Body of pancreas (tissue), 4 donors: ENCODE measurements around the gene VAV2.

Experiments used
- CTCF ChIP-seq, 7 experiments: fragments of 450-650 bp in 4 of 7; fragments of 200-600 bp in 3 of 7; sonication (generic) in 3 of 7; IDR thresholded peaks; one replicate each; pipeline ENCODE4 v1.5.1; 2016 to 2019; ENCODE audit warnings: antibody characterized with exemption in 7 of 7
- POLR2A ChIP-seq, 3 donors: fragments of 450-650 bp; IDR thresholded peaks; one replicate each; pipeline ENCODE4 v1.6.1; 2016; ENCODE audit warnings: antibody characterized with exemption in 3 of 3, mild to moderate bottlenecking in 2 of 3

GRCh38 chr9:133771486-133772482 is 220.3 kb downstream of the VAV2 start:
- TF ChIP-seq POLR2A (IDR thresholded peaks at IDR 0.05) (peak in 1 of 3 donors; percentile 6), CTCF (IDR thresholded peaks at IDR 0.05) (no peak)
